KG1 (cell line): ENCODE results near the gene DLEU7.
A peak's percentile ranks its signal among the peaks of the same experiment; 100 is the strongest.

Experiments
- DNase-seq: peaks from one replicate; lab custom pipeline; 2025; lab: John Stamatoyannopoulos, UW

DLEU7 gene

DNA sequence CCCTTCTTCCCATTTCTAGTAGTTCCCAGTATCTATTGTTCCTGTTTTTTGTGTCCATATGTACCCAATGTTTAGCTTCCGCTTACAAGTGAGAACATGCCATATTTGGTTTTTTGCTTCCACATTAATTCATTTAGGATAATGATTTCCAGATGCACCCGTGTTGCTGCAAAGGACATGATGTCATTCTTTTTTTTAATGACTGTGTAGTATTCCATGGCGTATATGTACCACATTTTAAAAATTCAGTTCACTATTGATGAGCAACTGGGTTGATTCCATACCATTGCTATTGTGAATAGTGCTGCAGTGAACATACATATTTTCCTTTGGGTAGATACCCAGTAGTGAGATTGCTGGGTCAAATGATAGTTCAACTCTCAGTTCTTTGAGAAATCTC, 50.5 kb downstream of the DLEU7 start:
- DNase-seq, result no peak

DNA sequence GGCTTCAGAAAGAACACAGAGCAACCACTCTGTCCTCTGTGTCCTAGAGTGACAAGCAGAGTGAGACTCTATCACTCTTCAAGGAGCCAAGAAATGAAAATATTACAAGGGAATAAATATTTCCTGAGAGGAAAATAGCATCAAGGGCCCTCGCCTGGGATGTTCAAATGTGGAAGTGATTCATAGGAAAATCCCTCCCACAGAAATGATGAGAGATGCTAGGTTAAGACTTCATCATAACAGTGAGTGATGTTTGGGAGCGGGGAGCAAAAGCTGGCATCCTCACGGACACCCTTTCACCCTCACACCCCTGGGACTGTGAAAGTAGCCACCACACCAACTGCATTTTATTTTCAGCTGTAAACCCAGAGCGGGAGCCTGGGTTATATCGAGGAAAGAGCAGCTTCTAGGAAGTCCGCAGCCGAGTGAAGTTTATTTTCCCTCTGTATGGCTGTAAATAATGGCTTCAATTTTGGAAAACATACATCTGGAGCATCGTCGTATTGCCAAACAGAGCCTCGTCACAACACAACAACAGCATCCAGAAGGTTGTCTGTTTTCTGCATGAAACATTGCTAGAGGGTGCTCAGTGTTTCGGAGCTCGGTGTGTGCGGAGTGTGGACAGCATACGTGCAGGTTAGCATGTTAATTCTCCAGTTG, 54.8 kb downstream of the DLEU7 start:
- DNase-seq, result no peak

DNA sequence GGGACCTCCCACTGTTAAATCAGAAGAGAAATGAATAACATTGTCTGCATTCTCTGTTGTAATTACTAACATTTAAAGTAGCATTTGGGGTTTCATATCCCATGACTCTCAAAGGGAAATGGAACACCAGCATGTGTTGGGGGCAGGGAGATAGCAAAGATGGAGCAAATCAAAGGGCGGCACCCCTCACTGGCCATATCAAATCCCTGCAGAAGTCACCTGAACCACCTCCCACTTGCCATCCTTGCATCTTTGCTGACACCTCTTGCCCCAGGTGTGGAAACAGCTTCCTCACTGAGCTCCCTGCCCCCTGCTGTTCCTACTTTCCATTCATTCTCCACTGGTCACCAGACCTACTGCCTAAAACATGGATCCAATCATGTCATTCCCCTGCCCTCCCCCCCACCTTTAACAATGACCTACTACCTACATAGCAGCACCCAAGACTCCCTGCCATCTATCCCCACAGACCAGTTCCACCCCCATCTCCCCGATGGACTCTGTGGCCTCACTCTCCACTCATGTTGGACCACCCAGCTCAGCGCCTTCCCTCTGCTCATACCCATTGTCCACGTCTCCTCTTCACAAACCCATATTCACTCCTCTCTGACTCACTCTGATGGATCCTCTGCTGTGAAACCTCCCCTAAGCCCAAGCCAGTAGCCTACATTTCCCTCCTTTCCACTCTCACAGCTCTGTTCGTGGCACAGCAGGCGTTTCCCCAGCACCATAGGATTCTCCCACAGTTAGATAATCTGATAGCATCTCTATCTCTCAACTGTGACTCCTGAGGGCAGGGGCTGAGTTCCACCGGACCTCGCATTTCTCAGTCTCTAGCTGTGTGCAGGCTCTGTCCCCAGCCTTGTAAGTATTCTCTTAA, 55.9 kb downstream of the DLEU7 start:
- DNase-seq, result no peak

DNA sequence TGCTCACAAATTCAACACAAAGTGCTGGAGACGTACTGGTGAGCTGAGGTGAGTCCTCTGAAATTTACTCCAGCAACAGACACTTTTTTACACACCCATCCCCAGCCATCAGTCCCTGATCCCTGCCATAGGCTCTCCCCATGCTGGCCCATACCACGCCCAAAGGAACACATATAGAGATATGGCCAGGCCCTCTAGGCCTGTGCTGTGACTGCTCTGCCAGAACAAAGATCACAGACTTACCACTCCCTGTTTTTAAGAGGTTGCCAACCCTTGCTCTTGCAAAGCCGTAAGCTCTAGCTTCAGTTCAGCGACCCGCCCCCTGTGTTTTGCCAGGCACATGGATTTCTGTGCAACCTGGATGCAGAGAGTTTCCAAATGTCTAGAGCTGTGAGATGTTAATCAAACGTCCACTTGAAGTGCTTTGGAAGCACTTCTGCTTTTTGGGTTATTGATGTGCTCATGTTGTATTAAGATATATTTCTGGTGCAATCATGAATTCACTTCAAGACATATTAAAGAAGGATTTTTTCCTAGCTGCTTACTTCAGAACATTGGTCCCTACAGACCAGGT, 59.7 kb downstream of the DLEU7 start:
- DNase-seq, result peak; percentile 23

DNA sequence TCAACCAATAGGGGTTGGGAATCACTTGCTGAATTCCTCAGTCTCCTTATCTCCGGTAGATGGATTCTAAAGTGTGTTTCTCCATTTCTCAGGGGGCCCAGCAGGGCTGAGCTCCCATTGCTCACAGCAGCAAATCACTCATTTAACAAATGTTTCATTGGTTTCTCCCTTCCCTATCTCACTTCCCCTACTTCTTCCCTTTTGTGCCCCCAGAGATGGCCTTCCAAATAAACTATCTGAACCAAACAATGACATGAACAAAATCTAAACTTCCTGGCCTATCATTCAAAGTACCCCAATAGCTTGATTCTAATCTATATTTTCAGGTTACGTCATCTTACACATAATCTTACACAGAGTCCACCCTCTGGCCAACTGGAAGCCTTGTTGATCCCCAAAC, 60.4 kb downstream of the DLEU7 start:
- DNase-seq, result no peak

DNA sequence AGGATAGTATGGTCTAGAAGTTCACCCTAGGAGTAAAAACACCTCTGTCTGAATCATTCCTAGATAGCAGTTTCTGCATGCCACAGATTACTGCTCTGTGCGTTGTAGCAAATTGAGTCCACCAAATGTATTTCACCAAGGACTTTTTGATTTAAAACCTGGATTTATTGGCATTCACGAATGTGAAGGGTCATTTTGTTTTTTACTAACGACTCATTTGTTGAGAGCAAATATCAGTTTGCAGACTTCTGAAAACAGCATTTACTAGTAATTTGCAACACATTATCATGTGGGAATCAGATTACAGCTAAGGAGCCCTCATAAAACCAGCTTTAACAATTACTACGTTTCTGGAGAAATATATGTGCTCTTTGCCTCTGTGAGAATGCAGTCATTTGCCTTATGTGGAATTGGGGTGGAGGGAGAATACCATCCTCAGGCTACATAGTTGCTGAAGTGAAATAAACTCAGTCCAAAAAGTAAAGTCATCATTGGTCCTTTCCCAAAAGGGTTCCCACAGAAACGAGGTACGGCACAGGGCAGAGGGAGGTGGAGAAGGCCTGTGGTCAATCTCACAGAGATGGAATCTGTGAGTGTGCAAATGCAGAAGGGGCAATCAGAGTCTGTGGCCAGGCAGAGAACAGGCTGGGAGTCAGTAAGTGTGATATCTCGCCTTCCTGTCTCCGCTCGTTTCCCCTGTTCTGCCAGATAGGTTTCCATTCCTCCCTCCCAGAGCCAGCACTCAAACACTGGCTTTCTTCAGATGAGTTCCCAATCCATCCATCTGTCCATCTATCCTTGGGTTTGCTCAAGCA, 63.1 kb downstream of the DLEU7 start:
- no peak for DNase-seq

DNA sequence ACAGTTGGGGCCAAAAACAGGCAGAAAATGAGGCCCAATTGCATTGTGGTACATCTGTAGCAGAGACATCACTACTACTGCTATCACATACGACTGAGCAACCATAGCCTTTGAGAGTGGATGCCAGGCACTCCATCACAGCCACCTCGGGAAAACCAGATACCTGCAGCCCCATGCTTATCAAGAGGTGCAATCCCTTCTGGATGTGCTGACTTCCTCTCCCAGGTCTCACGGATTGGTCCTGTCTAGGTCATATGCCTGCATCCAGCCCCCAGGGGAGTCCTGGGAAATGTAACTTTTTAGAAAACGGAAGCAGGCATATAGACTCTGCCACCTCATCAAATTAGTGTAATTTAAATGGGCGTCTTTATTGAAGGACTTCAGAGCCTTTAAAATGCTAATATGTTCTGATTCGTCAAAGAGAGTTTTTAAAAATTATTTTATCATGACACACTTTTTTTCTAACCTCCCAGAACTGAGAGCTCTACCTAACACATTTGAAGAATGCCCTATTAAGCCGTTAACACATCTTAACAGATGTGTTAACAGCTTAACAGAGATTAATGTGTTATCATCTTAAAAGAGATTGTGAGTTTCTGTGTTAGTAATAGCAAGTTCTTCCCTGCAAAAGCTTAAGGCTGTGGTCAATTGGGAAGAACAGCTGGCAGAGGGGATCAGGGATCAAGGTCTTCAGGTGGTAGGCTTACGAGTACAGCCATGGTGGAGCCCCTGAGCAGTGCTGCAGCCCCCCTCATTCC, 63.9 kb downstream of the DLEU7 start:
- no peak for DNase-seq
